ENCODE results near the gene ARFRP1. TPM values are rescaled to one million over a fixed set of nuclear protein-coding genes. Genes with fewer than 3 reads are reported as not detected.

Gene ARFRP1
- total and polyA plus RNA-seq, 2 donors, result 39.2 to 94.0 TPM

DNA sequence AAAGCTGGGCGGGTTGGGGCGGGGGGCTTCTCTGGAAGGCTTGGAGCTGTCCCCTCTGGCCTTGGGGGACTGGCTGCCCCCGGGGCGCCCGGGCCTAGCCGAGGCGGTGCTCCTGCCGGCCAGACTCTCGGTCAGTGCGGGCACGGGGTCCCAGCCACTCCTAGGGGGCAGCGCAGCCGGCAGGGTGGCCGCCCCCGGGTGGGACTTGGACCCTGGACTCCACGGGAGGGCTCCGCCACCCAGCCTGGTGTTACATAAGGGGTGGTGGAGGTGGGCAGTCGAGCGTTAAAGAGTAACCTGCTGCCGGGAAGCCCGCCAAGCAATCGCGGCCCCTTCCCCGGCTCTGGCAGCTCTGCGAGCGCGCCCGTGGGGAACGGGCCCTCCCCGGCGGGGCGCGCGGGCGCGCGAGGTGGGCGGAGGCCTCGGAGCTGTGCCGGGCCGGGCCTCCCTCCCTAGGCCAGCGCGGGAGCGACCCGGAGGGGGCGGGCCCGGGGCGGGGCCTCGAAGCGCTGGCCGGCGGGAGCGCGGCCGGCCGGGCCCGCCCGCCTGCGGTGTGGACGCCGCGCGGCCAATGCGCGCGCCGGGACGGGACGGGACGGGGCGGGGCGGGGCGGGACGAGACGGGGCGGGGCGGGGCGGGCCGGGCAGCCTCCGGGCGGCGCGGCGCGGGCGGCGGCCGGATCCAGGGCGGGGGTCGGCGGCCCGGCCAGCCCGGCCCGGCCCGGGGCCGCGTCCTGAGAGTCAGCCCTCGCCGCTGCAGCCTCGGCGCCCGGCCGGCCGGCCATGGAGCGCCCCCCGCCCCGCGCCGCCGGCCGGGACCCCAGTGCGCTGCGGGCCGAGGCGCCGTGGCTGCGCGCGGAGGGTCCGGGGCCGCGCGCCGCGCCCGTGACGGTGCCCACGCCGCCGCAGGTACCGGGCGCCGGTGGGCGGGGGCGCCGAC lies 31.6 kb upstream of the ARFRP1 start, which contains the start of gene SLC2A4RG:
SLC2A4RG (plus strand) TSS at position 647 of the 940 bp plus-strand sequence; CDS start at position 784, 137 bp downstream.
- peak within 1 kb of the TSS; percentile 34 to 81 for H3K27ac ChIP-seq (ENCODE audit: low read depth in 1 of 2, low read length in 1 of 2)
- peaks cover 0 to 19% of the 10 kb centered on the region in 2 donors for H3K27me3 ChIP-seq (ENCODE audit: control insufficient read depth in 2 of 2, insufficient read depth in 1 of 2, low read length in 1 of 2)
- 6% methylated on average over 135 of the region's 136 CpGs for WGBS
- peak within 1 kb of the TSS; percentile 88 to 90 for H3K4me3 ChIP-seq (ENCODE audit: low read length in 2 of 2)
- H3K4me1 ChIP-seq (ENCODE audit: control insufficient read depth in 2 of 2, insufficient read depth in 2 of 2, low read length in 2 of 2), result peaks cover 39 to 57% of the 10 kb centered on the region in 2 donors
- peak in 1 of 9 donors; percentile 66 for DNase-seq (ENCODE audit: low read depth in 6 of 9, low spot score in 9 of 9)
- H3K9me3 ChIP-seq (ENCODE audit: control insufficient read depth in 2 of 2, insufficient read depth in 1 of 2, low read length in 1 of 2), result peaks cover 0 to 10% of the 10 kb centered on the region in 2 donors
- peaks cover 56 to 57% of the 10 kb centered on the region in 2 donors for H3K36me3 ChIP-seq (ENCODE audit: control insufficient read depth in 2 of 2, insufficient read depth in 2 of 2, low read length in 1 of 2)

GRCh38 chr20:63738687-63739129 lies 30.9 kb upstream of the ARFRP1 start:
- peak in 1 of 9 donors; percentile 57 for DNase-seq (ENCODE audit: low read depth in 6 of 9, low spot score in 9 of 9)
- 74% methylated on average over 26 of the region's 26 CpGs for WGBS
- Histone ChIP-seq H3K27ac (ENCODE audit: low read depth in 1 of 2, low read length in 1 of 2) (peak overlapping the region in 1 of 2 donors; percentile 77), H3K4me3 (ENCODE audit: low read length in 2 of 2) (peak overlapping the region; percentile 88 to 90), H3K4me1 (ENCODE audit: control insufficient read depth in 2 of 2, insufficient read depth in 2 of 2, low read length in 2 of 2) (peaks cover 46 to 64% of the 10 kb centered on the region in 2 donors), H3K36me3 (ENCODE audit: control insufficient read depth in 2 of 2, insufficient read depth in 2 of 2, low read length in 1 of 2) (peaks cover 62 to 64% of the 10 kb centered on the region in 2 donors), H3K27me3 (ENCODE audit: control insufficient read depth in 2 of 2, insufficient read depth in 1 of 2, low read length in 1 of 2) (peaks cover 0 to 19% of the 10 kb centered on the region in 2 donors), H3K9me3 (ENCODE audit: control insufficient read depth in 2 of 2, insufficient read depth in 1 of 2, low read length in 1 of 2) (peaks cover 0 to 10% of the 10 kb centered on the region in 2 donors)

- peak overlapping the region; percentile 88 to 90 for H3K4me3 ChIP-seq (ENCODE audit: low read length in 2 of 2)
- 32% methylated on average over 43 of the region's 43 CpGs for WGBS
- H3K27me3 ChIP-seq (ENCODE audit: control insufficient read depth in 2 of 2, insufficient read depth in 1 of 2, low read length in 1 of 2), result peaks cover 0 to 19% of the 10 kb centered on the region in 2 donors
- peaks cover 51 to 70% of the 10 kb centered on the region in 2 donors for H3K4me1 ChIP-seq (ENCODE audit: control insufficient read depth in 2 of 2, insufficient read depth in 2 of 2, low read length in 2 of 2)
- H3K27ac ChIP-seq (ENCODE audit: low read depth in 1 of 2, low read length in 1 of 2), result peak overlapping the region; percentile 97 to 99
- H3K9me3 ChIP-seq (ENCODE audit: control insufficient read depth in 2 of 2, insufficient read depth in 1 of 2, low read length in 1 of 2), result peaks cover 0 to 10% of the 10 kb centered on the region in 2 donors
- DNase-seq (ENCODE audit: low read depth in 6 of 9, low spot score in 9 of 9), result peak in 1 of 9 donors; percentile 51
- peaks cover 62 to 64% of the 10 kb centered on the region in 2 donors for H3K36me3 ChIP-seq (ENCODE audit: control insufficient read depth in 2 of 2, insufficient read depth in 2 of 2, low read length in 1 of 2)
Observed at GRCh38 chr20:63737945-63738686, 30.3 kb upstream of the ARFRP1 start.

DNA sequence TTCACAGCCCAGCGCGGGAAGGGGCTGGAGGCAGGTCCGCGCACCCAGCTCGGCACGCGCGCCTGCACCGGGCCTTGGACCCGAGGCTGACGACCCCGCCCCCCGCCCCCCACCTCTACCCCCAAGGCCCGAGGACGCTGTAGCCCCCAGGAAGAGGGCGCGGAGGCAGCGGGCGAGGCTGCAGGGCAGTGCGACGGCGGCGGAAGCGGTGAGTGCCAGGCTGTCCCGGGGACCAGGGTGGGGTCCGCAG lies 29.8 kb upstream of the ARFRP1 start:
- Histone ChIP-seq H3K4me3 (ENCODE audit: low read length in 2 of 2) (peak overlapping the region; percentile 88 to 90), H3K4me1 (ENCODE audit: control insufficient read depth in 2 of 2, insufficient read depth in 2 of 2, low read length in 2 of 2) (peaks cover 52 to 72% of the 10 kb centered on the region in 2 donors), H3K27ac (ENCODE audit: low read depth in 1 of 2, low read length in 1 of 2) (peak overlapping the region; percentile 97 to 99), H3K36me3 (ENCODE audit: control insufficient read depth in 2 of 2, insufficient read depth in 2 of 2, low read length in 1 of 2) (peaks cover 57 to 65% of the 10 kb centered on the region in 2 donors), H3K9me3 (ENCODE audit: control insufficient read depth in 2 of 2, insufficient read depth in 1 of 2, low read length in 1 of 2) (peaks cover 0 to 10% of the 10 kb centered on the region in 2 donors), H3K27me3 (ENCODE audit: control insufficient read depth in 2 of 2, insufficient read depth in 1 of 2, low read length in 1 of 2) (peaks cover 0 to 19% of the 10 kb centered on the region in 2 donors)
- no peak for DNase-seq (ENCODE audit: low read depth in 6 of 9, low spot score in 9 of 9)
- 3% methylated on average over 26 of the region's 26 CpGs for WGBS

DNA sequence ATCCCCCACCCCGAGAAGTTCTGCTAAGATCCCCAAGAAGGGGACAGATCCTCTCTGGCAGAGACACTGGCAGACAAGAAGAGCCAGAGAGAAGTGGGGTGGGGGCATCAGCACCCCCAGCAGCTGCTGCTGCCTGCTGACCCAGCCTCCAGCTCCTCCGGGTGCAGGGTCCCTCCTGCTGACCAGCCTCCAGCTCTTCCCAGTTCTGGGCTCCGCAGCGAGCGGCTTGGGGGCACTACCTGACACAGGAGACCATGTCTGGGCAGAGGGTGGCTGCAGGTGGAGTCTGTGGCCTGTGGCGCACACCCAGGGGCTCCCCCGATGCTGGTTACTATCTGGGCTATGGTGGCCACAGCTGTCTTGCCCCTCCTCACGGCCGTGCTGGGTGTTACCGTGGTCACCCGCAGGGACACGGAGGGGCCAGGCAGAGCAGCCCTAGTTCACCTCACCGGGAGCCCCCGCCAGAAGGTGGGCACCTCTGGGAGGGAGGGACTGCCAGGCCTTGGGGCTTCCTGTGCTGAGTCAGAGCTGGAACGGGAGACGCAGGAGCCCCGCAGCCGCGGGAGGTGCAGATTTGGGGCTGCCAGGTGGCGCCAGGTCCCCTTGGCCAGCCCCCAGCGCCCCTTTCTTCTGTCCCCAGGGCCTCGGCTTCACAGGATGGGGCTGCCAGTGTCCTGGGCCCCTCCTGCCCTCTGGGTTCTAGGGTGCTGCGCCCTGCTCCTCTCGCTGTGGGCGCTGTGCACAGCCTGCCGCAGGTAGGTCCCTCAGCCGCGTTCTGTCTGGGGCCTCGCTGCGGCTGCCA lies 29.3 kb upstream of the ARFRP1 start:
- peaks cover 0 to 10% of the 10 kb centered on the region in 2 donors for H3K9me3 ChIP-seq (ENCODE audit: control insufficient read depth in 2 of 2, insufficient read depth in 1 of 2, low read length in 1 of 2)
- H3K27ac ChIP-seq (ENCODE audit: low read depth in 1 of 2, low read length in 1 of 2), result peak overlapping the region; percentile 97 to 99
- WGBS, result 4% methylated on average over 30 of the region's 30 CpGs
- H3K4me3 ChIP-seq (ENCODE audit: low read length in 2 of 2), result peak overlapping the region; percentile 88 to 90
- peaks cover 0 to 19% of the 10 kb centered on the region in 2 donors for H3K27me3 ChIP-seq (ENCODE audit: control insufficient read depth in 2 of 2, insufficient read depth in 1 of 2, low read length in 1 of 2)
- H3K4me1 ChIP-seq (ENCODE audit: control insufficient read depth in 2 of 2, insufficient read depth in 2 of 2, low read length in 2 of 2), result peaks cover 53 to 75% of the 10 kb centered on the region in 2 donors
- H3K36me3 ChIP-seq (ENCODE audit: control insufficient read depth in 2 of 2, insufficient read depth in 2 of 2, low read length in 1 of 2), result peaks cover 53 to 60% of the 10 kb centered on the region in 2 donors
- peak in 4 of 9 donors; percentile 47 to 84 (median 57) for DNase-seq (ENCODE audit: low read depth in 6 of 9, low spot score in 9 of 9)

DNA sequence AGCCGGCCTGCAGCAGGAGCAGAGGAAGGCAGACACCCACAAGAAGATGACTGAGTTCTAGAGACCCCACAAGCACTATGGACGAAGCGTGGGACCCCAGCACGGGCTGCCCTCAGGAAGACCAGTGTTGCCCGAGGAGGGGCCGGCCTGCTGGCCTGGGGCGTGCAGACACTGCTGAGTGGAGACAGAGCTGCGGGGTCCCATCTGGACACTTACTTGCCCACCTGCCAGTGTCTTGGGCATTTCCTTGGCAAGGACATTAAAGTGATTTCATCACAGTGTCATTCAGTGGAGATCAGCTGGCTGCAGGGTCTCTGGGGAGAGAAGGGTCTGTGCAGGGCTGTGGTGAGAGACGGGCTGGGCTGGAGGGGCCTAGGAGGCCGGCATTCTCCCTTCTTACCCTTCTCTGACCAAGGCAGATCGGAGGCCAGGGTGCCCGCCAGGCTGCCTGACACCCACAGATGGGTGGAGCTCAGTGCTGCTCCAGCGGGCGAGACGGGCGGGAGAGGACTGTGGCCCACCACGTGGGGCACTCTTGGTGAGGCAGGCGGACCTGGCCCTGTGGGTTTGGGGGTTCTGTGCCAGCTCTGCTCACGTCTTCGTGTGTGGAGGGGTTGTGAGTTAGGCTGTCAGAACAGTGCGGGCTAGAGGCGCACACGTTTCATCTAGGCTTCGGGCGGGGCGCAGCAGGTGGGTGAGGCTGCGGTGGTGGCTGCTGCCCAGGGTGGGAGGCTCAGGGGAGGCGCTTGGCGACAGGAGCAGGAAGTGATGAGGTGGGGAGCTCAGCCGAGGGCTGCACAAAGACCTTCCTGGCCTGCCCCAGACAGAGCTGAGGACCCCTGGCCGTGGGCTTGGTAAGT lies 28.3 kb upstream of the ARFRP1 start, which contains the start of gene LIME1:
LIME1 (plus strand) TSS at position 806 of the 860 bp plus-strand sequence. CDS start 886 bp downstream, outside the sequence.
- H3K27me3 ChIP-seq (ENCODE audit: control insufficient read depth in 2 of 2, insufficient read depth in 1 of 2, low read length in 1 of 2), result peaks cover 0 to 19% of the 10 kb centered on the region in 2 donors
- H3K4me1 ChIP-seq (ENCODE audit: control insufficient read depth in 2 of 2, insufficient read depth in 2 of 2, low read length in 2 of 2), result peaks cover 63 to 83% of the 10 kb centered on the region in 2 donors
- peak in 8 of 9 donors; percentile 55 to 93 (median 81) for DNase-seq (ENCODE audit: low read depth in 6 of 9, low spot score in 9 of 9)
- peaks cover 0 to 10% of the 10 kb centered on the region in 2 donors for H3K9me3 ChIP-seq (ENCODE audit: control insufficient read depth in 2 of 2, insufficient read depth in 1 of 2, low read length in 1 of 2)
- peak within 1 kb of the TSS; percentile 88 to 90 for H3K4me3 ChIP-seq (ENCODE audit: low read length in 2 of 2)
- 16% methylated on average over 31 of the region's 31 CpGs for WGBS
- peak within 1 kb of the TSS; percentile 97 to 99 for H3K27ac ChIP-seq (ENCODE audit: low read depth in 1 of 2, low read length in 1 of 2)
- peaks cover 46 to 50% of the 10 kb centered on the region in 2 donors for H3K36me3 ChIP-seq (ENCODE audit: control insufficient read depth in 2 of 2, insufficient read depth in 2 of 2, low read length in 1 of 2)

DNA sequence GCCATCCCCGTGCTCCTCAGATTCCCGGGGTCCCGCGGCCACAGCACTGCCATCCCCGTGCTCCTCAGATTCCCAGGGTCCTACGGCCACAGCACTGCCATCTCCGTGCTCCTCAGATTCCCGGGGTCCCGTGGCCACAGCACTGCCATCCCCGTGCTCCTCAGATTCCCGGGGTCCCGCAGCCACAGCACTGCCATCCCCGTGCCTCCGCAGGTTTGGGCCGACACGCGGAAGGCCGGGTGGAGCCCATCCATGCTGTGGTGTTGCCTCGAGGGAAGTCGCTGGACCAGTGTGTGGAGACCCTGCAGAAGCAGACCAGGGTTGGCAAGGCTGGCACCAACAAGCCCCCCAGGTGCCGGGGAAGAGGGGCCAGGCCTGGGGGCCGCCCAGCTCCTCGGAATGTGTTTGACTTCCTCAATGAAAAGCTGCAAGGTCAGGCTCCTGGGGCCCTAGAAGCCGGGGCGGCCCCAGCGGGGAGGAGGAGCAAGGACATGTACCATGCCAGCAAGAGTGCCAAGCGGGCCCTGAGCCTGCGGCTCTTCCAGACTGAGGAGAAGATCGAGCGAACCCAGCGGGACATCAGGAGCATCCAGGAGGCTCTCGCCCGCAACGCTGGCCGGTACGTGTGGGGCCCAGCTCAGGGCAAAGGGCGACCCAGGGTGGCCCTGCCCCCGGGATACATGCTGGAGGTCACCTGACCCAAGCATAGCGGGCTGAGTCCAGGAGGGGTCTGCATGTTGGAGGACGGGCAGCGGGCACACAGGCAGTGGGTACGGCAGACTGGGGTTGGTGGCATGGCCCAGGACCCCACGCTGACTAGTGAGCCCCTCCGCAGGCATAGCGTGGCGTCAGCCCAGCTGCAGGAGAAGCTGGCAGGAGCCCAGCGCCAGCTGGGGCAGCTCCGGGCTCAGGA lies 27.4 kb upstream of the ARFRP1 start:
- Histone ChIP-seq H3K4me3 (ENCODE audit: low read length in 2 of 2) (no peak overlapping the region), H3K9me3 (ENCODE audit: control insufficient read depth in 2 of 2, insufficient read depth in 1 of 2, low read length in 1 of 2) (peaks cover 0 to 18% of the 10 kb centered on the region in 2 donors), H3K27ac (ENCODE audit: low read depth in 1 of 2, low read length in 1 of 2) (peak overlapping the region; percentile 46 to 99), H3K4me1 (ENCODE audit: control insufficient read depth in 2 of 2, insufficient read depth in 2 of 2, low read length in 2 of 2) (peaks cover 66 to 84% of the 10 kb centered on the region in 2 donors), H3K36me3 (ENCODE audit: control insufficient read depth in 2 of 2, insufficient read depth in 2 of 2, low read length in 1 of 2) (peaks cover 39 to 47% of the 10 kb centered on the region in 2 donors), H3K27me3 (ENCODE audit: control insufficient read depth in 2 of 2, insufficient read depth in 1 of 2, low read length in 1 of 2) (peaks cover 0 to 11% of the 10 kb centered on the region in 2 donors)
- peak in 1 of 9 donors; percentile 43 for DNase-seq (ENCODE audit: low read depth in 6 of 9, low spot score in 9 of 9)
- 83% methylated on average over 48 of the region's 48 CpGs for WGBS
